Measurements from ENCODE around the gene CACNG5. TPM values are rescaled to one million over a fixed set of nuclear protein-coding genes. Genes with fewer than 3 reads are reported as not detected.

CACNG5 gene
- total RNA-seq, 1 donor: not detected

DNA sequence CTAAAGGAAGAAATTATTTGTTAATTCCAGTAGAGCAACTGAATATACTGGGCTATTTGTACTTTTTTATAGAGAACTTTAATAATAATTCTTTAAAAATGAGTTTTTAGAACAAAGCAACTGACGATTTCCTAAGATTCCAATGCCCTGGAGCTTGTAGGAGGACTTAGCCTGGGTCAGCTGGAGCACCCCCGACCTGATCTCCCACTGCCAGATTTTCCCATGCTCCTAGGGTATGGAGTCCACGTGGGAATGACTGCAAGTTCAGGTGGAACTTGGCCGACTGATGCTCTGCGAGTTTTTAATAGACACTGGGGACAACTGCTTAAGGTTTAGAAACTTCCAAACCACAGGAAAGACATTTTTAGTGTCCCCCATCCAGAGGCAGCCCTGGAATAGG, 25.5 kb upstream of the CACNG5 start:
- TF ChIP-seq, protein P1, sequence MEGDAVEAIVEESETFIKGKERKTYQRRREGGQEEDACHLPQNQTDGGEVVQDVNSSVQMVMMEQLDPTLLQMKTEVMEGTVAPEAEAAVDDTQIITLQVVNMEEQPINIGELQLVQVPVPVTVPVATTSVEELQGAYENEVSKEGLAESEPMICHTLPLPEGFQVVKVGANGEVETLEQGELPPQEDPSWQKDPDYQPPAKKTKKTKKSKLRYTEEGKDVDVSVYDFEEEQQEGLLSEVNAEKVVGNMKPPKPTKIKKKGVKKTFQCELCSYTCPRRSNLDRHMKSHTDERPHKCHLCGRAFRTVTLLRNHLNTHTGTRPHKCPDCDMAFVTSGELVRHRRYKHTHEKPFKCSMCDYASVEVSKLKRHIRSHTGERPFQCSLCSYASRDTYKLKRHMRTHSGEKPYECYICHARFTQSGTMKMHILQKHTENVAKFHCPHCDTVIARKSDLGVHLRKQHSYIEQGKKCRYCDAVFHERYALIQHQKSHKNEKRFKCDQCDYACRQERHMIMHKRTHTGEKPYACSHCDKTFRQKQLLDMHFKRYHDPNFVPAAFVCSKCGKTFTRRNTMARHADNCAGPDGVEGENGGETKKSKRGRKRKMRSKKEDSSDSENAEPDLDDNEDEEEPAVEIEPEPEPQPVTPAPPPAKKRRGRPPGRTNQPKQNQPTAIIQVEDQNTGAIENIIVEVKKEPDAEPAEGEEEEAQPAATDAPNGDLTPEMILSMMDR (IDR thresholded peaks at IDR 0.05; ENCODE audit: insufficient read depth, low read length): no peak
- no peak for DNase-seq (ENCODE audit: low read depth)
- no peak overlapping the region for H3K4me3 ChIP-seq (ENCODE audit: low read depth, low read length)

DNA sequence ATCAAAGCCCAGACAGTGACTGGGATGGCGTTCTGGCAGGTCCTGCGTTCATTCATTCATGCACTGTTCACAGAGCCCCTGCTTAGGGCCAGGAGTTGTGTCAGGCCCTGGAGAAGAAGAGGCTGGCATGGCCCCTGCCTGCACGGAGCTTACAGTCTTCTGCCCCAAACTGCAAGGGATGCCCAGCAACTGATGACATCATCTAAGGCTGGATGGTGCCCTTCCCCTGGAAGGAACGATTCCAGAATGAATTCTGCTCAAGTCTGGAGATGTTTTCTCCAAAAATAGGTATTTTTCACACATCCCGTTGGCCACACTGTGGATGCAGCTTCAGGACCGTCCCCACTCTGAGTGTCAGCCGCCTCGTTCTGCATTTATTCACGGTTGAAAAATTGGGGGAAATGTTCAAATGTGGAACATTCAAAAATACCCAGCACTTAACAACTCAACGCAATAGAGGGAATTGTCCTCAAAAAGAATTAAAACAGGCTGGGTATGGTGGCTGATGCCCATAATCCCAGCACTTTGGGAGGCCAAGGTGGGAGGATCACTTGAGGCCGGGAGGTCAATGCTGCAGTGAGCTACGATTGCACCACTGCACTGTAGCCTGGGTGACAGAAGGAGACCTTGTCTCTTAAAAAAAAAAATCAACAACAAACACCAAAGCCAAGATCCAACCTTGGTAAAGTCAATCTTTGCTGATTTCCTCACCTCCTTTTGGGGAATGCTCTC, 23.8 kb upstream of the CACNG5 start:
- no peak overlapping the region for H3K4me3 ChIP-seq (ENCODE audit: low read depth, low read length)
- TF ChIP-seq, protein P1 (IDR thresholded peaks at IDR 0.05; ENCODE audit: insufficient read depth, low read length): no peak
- DNase-seq (ENCODE audit: low read depth): no peak

DNA sequence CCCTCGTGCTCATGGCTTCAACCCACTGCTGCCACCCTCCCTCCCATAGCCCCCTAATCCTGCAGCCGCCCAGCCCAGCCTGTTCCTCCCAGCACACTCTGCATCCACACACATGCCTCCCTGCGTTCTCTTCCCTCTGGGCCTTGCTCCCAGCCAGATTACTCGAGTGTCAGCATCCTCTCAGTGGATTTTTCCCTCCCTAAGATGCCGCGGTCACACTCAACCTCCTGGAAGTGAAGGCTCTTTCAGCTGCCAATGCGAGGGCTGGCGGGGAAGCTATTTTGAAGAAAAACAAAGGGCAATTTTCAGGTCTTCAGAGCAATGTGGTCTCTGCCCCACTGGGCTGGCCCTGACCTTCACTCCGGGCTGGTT, 23.2 kb upstream of the CACNG5 start:
- no peak overlapping the region for H3K4me3 ChIP-seq (ENCODE audit: low read depth, low read length)
- DNase-seq (ENCODE audit: low read depth): no peak
- TF ChIP-seq, protein P1 (IDR thresholded peaks at IDR 0.05; ENCODE audit: insufficient read depth, low read length): no peak

DNA sequence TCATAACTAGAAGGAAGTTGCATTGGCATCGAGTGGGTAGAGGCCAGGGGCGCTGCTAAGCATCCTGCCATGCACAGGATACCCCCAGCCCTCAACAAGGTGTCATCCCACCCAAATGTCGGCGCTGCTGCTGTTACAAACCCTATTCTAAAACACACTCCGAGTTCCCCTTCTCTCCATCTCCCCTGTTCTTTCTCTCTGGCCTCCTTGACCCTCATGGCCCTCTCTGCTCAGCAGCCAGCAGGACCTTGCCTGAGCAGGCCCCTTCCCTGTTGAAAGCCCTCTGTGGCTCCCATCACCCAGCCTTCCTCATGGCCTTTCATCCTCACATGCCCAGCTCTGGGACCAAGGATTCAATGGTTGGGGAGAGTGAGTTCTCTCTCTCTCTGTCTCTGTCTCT, 22.3 kb upstream of the CACNG5 start:
- no peak for DNase-seq (ENCODE audit: low read depth)
- TF ChIP-seq, protein P1 (IDR thresholded peaks at IDR 0.05; ENCODE audit: insufficient read depth, low read length): no peak
- H3K4me3 ChIP-seq (ENCODE audit: low read depth, low read length): no peak overlapping the region

DNA sequence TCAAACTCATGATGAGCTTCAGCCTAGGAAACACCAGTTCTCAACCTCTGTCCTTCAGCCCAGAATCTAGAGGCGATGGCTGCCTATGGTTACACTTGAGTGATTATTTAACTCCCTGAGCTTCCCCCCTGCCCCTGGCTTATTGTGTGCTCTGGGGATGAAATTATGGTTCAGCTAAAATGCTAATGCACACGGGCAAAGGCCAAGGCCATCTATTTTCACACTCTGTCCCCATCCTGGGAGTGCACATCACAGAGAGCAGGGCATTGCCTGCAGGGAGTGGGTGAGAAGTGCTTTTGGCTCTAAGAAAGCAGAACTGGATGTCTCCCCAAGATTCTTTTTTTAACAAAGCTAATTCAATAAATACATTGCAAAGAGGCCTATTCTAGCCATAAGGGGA, 21.6 kb upstream of the CACNG5 start:
- DNase-seq (ENCODE audit: low read depth): no peak
- TF ChIP-seq, protein P1 (IDR thresholded peaks at IDR 0.05; ENCODE audit: insufficient read depth, low read length): no peak
- H3K4me3 ChIP-seq (ENCODE audit: low read depth, low read length): no peak overlapping the region

DNA sequence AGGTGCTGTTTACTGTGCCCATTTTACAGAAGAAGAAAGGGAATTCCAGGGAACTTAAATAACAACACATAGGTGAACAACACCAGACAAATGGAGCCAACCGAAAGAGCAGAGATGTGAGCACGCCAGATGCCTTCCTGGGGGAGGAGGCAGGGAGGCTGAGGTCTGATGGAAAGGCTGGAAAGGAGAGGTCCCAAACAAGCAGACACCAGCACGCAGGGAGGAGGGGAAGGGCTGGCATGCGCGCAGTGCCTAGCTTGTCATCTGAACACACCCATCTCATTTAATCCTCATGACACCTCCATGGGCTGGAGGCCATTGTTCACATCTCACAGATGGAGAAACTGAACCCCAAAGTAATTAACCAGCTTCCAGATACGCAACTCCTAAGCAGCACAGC, 20.9 kb upstream of the CACNG5 start:
- TF ChIP-seq, protein P1 (IDR thresholded peaks at IDR 0.05; ENCODE audit: insufficient read depth, low read length): no peak
- DNase-seq (ENCODE audit: low read depth): no peak
- H3K4me3 ChIP-seq (ENCODE audit: low read depth, low read length): no peak overlapping the region

DNA sequence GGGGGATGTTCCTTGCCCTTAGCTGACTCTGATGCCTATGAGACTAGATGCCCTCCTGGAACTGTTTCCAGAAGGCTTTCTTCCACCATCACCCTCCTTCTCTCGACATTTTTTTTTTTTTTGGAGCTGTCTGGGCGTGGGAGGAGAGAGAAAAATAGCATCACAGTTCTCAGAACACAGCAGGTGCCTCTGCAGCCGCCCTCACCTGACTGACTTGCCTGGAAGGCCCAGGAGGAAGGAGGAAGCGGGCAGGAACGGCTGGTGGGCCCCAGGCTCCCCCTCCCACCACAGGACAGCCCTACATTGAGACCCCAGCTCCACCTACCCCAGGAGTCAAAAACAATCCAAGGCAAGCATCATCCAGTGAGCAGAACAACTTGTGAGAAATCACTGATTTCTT, 20.3 kb upstream of the CACNG5 start:
- TF ChIP-seq, protein P1 (IDR thresholded peaks at IDR 0.05; ENCODE audit: insufficient read depth, low read length): no peak
- DNase-seq (ENCODE audit: low read depth): no peak
- H3K4me3 ChIP-seq (ENCODE audit: low read depth, low read length): no peak overlapping the region

Measured in fibroblast of the aortic adventitia (primary cell).